ACHN (cell line): ENCODE measurements around the gene FSTL5.
A peak's percentile ranks its signal among the peaks of the same experiment; 100 is the strongest.

Experiments used
- DNase-seq: peaks from one replicate; pipeline ENCODE4 v3.0.0-alpha.2; 2015
- in situ Hi-C: cut with HindIII; loops from 2 replicates; pipeline ENCODE4 v1.10.0; 2017; ENCODE audit warnings: low sequenced_read_pairs, low pct_ligation_motif_present, low pct_unique_long_range_greater_than_20kb

Gene FSTL5

DNA sequence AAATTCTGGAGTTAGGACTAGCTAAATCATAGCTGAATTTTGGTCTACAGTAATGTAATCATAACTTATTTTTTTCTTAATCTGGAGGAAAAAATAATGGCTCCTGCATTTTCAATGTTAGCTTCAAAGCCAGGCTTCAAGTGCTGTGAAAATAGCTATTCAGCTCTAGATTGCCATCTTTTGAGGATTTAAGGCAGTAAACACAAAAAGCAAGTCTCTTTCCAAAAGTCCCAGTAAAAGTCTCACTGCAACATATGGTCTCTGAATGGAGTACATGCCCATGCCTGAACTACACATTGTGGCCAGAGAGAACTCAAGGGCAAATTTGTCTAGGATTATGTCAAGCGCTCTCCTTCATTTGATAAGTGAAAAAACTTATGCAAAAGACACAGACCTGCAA lies 720.9 kb downstream of the FSTL5 start:
- DNase-seq, result no peak
- in situ Hi-C loops, result no loop called here

DNA sequence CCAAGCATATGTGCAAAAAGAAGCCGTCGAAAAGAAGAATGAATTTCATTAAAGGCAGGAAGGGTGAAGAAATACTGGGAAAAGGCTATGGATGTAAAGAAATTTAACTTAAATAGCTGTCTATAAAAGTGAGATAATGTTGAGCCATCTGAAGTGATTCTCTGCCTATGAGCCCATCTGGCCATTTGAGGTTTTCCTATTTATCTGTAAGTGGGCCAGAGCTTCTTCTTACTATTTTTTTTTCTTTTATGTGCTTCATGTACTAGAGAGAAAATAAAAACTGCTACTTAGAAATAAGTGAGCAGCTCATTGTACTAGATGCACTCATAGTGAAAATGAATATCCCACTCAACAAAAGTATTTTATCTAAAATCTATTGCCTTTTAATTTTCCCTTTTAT lies 725.7 kb downstream of the FSTL5 start:
- in situ Hi-C loops, result no loop called here
- DNase-seq, result no peak

GRCh38 chr4:161428180-161428965 lies 735.4 kb downstream of the FSTL5 start:
- in situ Hi-C loops, result no loop called here
- no peak for DNase-seq

DNA sequence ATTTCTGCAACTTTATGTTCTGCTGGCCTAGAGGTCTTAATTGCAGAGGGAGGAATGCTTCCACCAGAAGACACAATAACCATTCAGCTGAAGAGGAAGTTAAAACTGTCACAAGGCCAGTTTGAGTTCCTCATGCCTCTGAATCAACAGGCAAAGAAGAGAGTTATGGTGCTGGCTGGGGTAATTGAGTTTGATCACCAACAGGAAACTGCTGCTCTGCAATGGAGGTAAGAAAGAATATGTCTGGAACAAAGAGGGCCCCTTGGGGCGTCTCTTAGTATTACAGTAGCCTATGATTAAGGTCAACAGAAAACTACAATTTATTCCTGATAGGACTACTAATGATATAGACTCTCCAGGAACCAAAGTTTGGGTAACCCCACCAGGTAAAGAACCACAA lies 744.0 kb downstream of the FSTL5 start:
- in situ Hi-C loops, result no loop called here
- DNase-seq, result peak; percentile 8

DNA sequence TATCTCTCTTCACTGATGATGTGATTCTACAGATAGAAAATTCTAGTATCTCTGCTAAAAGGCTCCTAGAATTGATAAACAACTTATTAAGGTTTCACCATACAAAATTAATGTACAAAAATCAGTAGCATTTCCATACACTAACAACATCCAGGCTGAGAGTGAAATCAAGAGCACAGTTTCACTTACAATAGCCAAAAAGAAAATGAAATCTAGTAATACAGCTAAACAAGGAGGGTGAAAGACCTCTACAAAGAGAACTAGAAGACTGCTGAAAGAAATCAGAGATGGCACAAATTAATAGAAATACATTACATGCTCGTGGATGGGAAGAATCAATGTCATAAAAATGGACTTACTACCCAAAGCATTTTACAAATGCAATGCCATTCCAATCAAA lies 751.9 kb downstream of the FSTL5 start:
- in situ Hi-C loops, result no loop called here

DNA sequence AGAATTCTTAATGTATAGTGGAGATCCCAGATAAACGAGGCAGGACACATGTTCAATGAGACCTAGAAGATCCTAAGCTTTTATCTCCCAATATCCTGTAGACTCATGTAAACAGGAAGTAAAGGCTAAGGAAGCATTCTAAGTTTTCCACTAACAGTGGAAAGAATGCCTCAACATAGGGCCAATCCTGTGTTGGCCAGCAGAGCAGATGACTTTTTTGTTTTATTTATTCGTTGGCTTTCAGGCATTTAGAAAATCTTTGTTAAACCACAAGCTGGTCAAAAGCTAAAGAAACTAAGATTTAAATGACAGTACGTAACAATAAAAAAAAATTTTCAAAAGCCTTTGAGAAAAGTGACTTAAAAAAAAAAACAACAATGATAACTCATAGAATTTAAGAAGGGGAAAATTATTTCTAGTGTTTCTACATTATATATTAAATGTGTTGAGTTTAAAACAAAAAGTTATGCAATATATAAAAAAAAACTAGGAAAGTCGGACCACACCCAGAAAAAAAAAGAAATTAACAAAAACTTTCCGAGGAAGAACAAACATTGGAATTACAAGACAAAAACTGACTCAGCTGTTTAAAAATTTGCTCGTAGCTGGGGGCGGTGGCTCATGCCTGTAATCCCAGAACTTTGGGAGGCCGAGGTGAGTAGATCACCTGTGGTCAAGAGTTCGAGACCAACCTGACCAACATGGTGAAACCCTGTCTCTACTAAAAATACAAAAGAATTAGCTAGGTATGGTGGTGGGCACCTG lies 759.3 kb downstream of the FSTL5 start:
- in situ Hi-C loops, result no loop called here

More for the DNA sequence above, 751.9 kb downstream of the FSTL5 start:
- no peak for DNase-seq

GRCh38 chr4:161403781-161404180 lies 760.0 kb downstream of the FSTL5 start:
- in situ Hi-C loops, result no loop called here
- no peak for DNase-seq

More for the DNA sequence above, 759.3 kb downstream of the FSTL5 start:
- DNase-seq, result no peak

GRCh38 chr4:161393602-161394001 lies 770.2 kb downstream of the FSTL5 start:
- in situ Hi-C loops, result no loop called here
- DNase-seq, result no peak

DNA sequence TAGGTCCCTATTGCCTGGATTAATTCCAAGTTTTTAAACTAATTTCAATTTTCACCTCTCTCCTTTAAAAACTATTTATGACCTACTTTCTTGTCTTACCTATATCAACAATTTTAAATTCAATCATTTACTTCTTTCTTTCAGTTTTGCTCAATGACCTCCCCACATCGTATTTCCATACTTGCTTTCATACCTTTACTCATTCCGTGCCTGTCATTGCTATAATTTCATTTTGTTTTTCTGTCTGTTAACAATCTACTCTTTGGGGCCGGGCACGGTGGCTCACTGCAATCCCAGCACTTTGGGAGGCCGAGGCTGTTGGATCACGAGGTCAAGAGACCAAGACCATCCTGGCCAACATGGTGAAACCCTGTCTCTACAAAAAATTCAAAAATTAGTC lies 781.1 kb downstream of the FSTL5 start:
- DNase-seq, result no peak
- in situ Hi-C loops, result no loop called here

DNA sequence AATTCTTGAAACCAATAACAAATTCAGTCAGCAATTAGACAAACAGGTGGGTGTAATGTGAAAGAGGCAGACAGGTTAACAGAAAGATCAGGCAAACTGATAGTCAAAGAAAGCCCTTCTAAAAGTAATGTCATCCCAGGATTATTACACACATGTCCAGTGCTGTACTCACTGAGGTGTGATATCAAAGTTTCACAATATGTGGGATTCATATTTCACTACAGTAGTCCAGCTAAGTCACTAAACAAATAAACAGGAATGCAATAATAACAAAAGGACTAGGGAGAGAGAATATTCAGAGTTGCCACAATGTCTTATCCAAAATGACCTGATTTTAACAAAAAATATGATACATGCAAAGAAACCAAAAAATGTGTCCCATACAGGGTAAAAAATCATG lies 787.5 kb downstream of the FSTL5 start:
- no peak for DNase-seq
- in situ Hi-C loops, result no loop called here

DNA sequence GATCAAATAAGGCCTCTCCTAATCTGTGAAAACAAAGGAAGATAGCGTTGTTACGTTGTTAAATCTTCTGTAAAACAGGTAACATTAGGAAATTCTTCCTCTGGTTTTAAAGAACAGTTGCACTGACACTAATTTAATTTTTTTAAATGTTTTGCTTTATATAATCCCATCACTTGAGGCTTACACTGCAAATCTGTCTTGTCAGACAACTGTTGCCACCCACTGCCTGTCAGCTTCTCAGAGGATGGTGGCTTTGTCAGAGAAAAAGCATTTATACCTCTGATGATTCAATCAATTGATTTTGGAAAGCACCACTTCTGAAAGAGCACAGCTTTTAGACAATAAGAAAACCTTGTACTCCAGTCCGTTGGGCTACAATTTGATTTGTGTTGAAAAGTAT lies 799.1 kb downstream of the FSTL5 start:
- DNase-seq, result no peak
- in situ Hi-C loops, result no loop called here

GRCh38 chr4:161360982-161361381 lies 802.8 kb downstream of the FSTL5 start:
- in situ Hi-C loops, result no loop called here

GRCh38 chr4:161359491-161359890 lies 804.3 kb downstream of the FSTL5 start:
- in situ Hi-C loops, result no loop called here

More at GRCh38 chr4:161360982-161361381, 802.8 kb downstream of the FSTL5 start:
- no peak for DNase-seq

GRCh38 chr4:161356351-161356750 lies 807.4 kb downstream of the FSTL5 start:
- DNase-seq, result no peak
- in situ Hi-C loops, result no loop called here

More at GRCh38 chr4:161359491-161359890, 804.3 kb downstream of the FSTL5 start:
- no peak for DNase-seq

DNA sequence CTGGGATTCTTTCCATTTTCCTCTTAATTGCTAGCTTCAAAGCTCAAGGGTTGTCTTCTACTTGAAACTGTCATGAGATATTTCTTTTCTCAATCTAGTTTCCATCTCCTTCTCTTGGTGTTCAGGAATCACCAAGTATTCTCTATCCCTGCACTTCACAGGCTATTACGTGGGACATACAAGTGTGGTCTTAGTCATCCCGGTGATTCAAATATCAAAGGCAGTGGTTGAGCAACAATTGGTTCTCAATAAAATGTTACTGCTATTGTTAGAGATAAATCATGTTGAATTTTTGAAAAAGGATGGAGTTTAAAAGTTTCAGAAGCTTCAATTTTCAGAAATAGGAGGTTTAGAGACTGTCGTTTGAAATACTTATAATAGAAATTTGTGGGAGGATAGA lies 812.9 kb downstream of the FSTL5 start:
- in situ Hi-C loops, result no loop called here
- DNase-seq, result no peak

- in situ Hi-C loops, result no loop called here
- no peak for DNase-seq
Measured at GRCh38 chr4:161345741-161346140, 818.1 kb downstream of the FSTL5 start.

DNA sequence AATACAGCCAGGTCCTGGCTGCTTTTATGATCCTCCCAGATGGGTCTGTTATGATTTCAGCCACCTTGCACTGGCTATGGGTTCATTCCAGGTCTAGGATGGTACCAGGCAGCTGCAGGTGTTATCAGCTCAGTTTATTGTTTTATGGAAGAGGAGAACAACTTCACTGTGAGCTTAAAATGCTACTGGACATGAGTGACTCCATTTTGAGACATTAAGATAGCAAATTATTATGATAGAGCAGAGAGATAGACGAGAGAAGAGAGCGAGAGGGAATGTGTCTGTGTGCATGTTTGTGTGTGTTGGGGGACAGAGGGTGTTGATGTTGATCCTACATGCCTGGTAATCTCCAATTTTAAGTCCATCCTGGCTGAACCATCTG lies 820.2 kb downstream of the FSTL5 start:
- DNase-seq, result no peak
- in situ Hi-C loops, result no loop called here

DNA sequence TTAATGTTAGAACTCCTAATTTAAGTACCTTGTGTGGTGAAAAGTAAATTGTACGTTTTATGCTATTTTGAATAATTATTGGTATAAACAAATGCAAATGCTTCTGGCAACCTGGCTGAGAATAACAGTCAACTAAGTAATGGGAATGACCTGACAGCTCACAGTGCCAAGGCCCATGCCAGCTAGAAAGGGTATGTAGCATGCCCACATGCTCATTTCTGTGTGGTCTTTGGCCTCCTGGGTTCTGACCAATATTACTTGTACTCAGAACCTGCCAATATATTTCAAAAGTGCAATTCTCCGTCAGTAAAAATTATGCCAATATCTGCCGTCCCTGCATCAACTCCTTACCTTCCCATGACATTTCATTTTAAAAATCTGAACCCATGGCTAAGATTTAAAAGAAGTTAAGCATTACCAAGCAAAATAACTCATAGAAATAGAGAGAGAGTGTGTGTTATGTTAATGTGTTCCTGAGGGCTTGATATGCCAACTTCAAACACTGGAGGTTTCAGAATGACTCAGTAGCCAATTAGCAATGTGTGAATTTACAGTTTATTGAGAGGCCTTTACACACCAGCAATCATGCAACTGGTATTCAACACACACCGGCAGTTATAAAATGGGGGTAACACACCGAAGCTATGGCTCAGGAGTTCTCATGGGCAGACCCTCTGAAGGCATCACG lies 820.8 kb downstream of the FSTL5 start:
- in situ Hi-C loops, result no loop called here
- no peak for DNase-seq

DNA sequence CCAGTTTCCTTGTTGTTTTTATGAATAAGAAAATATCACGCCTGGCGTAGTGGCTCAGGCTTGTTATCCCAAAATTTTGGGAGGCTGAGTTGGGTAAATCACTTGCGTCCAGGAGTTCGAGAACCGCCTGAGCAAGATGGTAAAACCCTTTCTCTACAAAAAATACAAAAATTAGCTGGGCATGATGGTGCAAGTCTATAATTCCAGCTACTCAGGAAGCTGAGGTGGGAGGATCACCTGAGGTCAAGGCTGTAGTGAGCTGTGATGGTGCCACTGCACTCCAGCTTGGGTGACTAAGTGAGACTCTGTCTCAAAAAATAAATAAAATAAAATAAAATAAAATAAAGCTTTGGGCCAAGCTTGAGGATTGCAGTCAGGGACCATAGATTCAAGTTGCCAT lies 827.2 kb downstream of the FSTL5 start:
- in situ Hi-C loops, result no loop called here

More for the DNA sequence above, 827.2 kb downstream of the FSTL5 start:
- DNase-seq, result no peak
